HG02610 (cell line): Measurements from ENCODE around the gene TECPR1.

Experiments used
- ATAC-seq: cut with Tn5 transposase; IDR thresholded peaks from one replicate; pipeline ENCODE4 v1.9.1; 2021; ENCODE audit warnings: mild to moderate bottlenecking, moderate library complexity; ENCODE audit not compliant: unreplicated experiment

The TECPR1 gene

DNA sequence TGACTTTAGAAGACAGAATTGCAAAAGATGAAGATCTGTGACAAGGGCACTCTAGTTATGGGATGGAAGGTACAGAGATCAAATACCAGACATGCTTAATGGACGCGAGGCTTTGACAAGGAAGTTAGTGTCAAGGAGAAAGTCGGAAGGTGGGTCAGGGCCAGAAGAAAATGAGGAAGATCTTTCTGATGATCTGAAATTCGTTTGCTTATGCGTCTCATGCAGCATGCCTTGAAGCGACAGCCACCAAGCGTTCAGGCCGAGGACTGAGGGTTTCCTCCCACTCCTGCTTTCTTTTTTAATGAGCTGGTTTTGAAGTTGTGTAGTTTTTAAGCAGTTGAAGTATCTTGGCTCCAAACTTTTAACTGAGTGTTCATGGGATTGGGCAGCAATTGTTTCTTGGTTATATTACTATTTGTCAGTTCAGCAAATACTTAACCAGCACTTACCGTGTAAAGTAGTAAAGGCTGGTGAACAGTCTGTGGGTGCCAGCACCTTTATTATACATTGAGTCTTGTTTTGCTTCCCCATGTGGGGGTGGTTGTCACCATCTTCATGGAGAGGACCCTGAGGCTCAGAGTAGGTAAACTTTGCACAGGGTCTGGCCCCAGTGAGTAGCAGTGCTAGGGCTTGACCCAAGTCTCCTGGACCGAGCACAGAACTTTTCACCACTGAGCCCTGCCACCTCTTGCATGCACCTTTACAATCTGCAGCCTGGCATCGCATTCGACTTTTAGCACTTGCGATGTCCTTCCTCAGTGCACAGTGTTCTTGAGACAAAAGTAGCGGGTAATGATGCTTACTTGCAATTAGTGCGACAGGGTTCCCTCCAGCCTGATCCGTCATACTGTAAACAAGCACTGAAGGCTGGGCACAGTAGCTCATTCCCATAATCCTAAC is 55.1 kb downstream of the TECPR1 start:
- no peak for ATAC-seq

DNA sequence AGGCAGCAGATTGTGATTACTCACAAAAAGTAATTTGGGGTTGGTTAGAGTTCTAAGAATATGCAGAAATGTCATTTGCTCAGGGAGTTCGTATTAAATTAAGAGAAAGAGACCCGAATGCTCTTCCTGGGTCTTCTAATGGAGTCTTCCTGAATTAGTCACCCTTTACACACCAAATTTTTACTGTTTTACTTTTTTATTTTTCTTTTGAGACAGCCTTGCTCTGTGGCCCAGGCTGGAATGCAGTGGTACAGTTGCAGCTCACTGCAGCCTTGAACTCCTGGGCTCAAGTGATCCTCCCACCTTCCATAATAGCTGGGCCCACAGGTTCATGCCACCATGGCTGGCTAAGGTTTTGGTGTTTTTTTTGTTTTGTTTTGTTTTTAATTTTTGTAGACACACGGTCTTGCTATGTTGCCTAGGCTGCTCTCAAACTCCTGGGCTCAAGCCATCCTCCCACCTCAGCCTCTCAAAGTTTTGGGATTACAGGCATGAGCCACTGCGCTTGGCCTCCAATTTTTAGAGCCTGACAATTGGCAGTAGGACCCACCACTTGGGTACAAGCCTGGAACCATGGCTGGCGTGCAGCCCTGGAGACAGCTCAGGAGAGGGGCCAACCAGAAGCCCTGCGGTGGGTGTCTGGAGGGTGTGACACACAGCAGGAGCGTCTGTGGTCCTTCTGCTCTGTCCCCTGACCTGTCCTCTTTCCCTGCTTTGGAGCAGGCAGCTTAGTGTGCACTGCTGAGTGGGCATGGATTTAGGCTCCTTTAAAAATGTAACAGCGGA is 57.2 kb downstream of the TECPR1 start:
- ATAC-seq: no peak

DNA sequence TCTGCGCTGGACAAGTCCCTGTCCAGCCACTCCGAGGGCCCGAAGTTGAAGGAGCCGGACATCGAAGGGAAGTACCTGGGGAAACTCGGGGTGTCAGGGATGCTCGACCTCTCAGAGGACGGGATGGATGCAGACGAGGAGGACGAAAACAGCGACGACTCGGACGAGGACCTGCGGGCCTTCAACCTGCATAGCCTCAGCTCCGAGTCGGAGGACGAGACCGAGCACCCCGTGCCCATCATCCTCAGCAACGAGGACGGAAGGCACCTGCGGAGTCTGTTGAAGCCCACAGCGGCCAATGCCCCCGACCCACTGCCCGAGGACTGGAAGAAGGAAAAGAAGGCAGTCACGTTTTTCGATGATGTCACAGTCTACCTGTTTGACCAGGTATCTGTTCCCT is 57.8 kb downstream of the TECPR1 start:
- ATAC-seq: no peak

DNA sequence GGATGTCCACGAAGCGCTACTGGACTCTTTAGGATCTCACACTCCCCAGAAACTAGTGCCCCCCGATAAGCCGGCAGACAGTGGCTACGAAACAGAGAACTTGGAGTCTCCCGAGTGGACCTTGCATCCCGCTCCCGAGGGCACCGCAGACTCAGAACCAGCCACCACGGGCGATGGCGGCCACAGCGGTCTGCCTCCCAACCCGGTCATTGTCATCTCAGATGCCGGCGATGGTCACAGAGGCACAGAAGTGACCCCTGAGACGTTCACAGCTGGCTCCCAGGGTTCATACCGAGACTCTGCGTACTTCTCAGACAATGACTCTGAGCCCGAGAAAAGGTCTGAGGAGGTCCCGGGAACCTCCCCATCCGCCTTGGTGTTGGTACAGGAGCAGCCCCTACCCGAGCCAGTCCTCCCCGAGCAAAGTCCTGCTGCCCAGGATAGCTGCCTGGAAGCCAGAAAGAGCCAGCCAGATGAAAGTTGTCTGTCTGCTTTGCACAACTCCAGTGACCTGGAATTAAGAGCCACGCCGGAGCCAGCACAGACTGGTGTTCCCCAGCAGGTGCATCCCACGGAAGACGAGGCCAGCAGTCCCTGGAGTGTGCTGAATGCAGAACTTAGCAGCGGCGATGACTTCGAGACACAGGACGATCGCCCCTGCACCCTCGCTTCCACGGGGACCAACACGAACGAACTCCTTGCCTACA is 58.4 kb downstream of the TECPR1 start:
- no peak for ATAC-seq

DNA sequence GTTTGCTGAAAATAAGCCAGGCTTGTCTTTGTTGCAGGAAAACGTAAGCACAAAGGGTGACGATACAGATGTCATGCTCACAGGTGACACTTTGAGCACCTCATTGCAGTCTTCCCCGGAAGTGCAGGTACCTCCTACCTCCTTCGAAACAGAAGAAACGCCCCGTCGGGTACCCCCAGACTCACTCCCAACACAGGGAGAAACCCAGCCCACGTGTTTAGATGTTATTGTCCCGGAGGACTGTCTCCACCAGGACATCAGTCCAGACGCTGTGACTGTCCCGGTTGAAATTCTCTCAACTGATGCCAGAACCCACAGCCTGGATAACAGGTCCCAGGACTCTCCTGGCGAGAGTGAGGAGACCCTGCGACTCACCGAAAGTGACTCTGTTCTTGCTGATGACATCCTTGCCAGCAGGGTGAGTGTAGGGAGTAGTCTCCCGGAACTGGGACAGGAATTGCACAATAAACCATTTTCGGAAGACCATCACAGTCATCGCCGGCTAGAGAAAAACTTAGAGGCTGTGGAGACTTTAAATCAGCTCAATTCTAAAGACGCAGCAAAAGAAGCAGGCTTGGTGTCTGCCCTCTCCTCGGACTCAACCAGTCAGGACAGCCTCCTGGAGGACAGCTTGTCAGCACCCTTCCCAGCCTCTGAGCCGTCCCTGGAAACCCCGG is 59.1 kb downstream of the TECPR1 start:
- no peak for ATAC-seq

DNA sequence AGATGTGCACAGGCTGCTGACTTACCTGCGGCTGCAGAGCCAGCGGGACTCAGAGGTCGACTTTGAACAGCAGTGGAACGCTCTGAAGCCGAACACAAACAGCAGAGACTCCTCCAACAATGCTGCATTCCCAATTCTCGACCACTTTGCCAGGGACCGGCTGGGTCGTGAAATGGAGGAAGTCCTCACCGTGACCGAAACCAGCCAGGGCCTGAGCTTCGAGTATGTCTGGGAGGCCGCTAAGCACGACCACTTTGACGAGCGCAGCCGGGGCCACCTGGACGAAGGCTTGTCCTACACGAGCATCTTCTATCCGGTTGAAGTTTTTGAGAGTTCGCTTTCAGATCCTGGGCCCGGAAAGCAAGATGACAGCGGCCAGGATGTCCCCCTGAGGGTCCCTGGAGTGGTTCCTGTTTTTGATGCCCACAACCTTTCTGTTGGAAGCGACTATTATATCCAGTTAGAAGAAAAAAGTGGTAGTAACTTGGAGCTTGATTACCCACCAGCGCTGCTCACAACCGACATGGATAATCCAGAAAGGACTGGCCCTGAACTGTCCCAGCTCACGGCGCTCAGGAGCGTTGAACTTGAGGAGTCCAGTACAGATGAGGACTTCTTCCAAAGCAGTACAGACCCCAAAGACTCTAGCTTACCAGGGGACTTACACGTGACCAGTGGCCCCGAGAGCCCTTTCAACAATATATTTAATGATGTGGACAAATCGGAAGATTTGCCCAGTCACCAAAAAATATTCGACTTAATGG is 60.2 kb downstream of the TECPR1 start:
- ATAC-seq: no peak

DNA sequence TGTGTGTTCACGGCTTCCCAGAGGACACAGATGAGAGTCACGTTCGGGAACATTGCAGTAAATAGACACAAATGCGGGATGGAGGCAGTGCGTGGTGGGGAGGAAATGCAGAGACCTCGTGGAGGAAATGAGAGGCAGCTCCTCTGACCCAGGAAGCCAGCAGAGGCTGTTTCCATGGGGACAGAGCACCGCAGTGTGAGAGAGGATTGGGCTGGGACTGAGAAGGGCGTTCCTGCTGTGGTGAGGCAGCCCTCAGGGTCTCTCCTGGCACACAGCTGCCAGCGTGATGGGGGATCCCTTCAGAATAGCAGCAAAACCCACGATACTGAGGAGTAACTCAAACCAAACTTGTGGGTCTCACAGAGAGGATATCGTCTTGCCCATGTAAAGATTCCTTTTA is 62.5 kb downstream of the TECPR1 start:
- no peak for ATAC-seq

DNA sequence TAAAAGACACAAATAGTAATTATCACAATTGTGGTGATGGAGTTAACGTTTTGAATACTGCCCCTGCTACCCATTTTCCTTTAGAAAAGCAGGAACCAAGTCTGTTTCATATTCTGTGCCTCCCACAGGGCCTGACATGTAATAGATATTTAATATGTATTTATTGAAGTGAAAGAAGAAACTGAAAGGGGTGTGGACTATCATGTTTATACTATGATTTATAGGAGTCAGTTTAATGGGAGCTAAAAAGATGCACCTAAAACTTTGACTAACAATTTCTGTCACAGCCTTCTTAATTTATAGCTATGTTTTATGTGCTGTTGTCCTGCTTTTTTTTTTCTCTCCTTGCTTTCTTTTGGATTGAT is 64.9 kb downstream of the TECPR1 start:
- ATAC-seq: no peak

DNA sequence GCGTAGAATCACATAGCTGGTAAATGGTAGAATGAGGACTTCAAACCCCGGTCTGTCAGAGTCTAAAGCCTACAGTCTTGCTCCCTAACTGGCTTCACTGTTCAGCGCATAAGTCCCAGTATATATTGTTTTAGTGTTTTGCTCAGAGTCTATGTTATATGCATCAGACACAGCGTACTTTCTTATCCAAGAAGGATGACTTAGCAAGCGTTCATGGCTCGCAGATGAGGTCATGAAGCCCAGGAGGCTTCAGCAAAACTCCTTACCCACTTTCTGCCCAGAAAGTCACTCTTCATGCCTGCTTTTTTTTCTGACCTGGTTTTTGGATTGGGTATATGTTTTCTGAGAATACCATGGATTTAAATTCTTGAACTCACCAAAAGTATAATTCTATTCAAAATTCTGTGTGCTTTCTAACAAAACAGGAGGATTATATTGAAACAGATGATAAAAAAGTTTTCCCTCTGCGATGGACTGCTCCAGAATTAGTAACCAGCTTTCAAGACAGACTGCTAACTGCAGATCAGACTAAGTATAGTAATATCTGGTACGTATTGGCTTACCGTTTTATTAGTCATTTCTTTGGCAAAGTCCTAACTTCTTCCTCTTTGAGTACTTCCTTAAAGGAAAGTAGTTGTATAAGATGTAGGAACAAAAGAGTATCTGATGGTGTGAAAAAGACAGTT is 65.4 kb downstream of the TECPR1 start:
- ATAC-seq: no peak

DNA sequence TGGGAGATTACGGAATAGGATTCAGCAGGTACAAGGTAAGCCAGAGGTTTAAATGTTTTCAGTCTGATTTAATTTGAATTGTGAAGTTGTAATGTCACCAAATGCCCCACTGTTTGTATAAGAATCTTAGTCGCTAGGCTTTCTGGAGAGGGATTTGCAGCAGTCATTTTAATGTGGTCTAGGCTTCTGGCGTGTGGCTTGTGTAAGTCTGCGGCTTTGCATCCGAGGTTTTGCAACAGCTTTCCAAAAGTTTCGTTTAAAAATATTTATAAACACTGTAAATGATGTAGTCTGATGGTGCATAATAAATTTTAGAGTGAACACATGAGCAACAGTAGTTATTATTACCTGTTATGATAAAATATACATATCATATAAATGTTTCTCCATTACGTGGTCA is 66.9 kb downstream of the TECPR1 start:
- ATAC-seq: no peak

DNA sequence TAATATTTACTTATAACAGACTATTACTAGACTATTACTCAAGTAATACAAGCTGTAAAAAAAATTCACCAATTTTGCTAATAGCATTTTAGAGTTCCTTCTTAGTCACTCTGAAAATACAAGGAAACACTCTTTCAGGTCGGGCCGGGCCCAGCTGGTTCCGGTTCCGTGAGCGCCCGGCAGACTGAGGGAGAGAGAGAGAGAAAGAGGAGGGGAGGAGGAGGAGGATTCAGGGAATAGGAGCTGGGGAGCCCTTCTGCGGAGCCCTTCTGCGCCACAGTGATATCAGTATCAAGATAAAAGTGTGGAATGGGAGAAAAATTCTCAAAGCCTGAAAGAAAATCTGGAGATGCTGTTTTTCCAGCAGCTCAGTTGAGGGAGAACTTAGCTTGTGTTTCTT is 71.3 kb downstream of the TECPR1 start:
- no peak for ATAC-seq

DNA sequence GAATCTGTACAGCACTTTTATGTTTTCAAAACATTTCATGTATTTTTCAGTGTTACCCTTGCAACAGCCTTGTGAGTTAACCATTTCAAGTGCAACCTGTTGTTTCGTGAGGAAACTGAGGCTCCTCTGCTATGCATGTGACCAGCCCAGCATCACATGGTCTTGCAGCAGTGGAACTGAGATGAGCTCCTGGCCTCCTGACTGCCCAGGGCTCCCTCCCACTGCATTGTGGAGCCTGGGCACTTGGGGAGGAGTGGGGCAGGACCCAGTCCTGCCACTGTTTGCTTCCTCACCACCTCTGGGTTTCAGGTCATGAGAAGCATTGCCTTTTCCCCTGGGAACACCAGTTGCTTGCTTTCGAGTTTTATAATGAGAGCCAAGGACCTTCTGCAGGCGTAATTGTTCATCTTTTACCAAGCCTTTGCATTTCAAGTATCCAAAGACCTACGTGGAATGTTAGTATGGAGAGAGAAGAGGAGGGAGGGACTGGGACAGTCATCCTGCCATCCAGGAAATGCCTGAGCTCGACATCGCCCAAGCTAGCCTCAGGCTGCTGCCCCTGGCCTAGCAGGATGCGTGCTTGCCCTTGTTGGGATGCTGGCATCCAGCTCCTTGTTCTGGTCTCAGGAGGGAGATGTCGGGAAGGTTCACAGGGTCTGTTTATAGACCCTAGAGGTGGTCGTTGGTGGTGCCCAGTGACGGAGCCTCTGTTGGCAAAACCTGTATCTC is 73.1 kb downstream of the TECPR1 start:
- no peak for ATAC-seq

DNA sequence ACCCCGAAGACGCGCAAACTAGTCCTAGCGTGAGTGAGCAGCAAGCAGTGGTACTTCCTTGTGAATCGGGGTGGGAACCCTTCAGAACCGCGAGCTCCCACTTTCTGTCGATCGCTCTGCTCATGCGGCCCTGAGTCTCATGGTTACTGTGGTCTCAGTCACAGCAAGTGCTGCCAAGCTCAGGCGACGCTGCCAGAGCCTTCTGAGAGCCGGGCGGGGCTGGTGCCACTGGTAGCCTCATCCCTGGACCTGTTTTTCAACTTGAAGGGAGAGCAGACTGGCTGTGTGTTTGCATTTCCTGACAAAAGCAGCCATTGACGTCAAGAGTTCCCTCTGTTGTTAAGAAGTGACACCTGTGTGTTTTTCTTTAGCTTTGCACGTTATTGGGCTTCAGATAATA is 73.7 kb downstream of the TECPR1 start:
- ATAC-seq: no peak

DNA sequence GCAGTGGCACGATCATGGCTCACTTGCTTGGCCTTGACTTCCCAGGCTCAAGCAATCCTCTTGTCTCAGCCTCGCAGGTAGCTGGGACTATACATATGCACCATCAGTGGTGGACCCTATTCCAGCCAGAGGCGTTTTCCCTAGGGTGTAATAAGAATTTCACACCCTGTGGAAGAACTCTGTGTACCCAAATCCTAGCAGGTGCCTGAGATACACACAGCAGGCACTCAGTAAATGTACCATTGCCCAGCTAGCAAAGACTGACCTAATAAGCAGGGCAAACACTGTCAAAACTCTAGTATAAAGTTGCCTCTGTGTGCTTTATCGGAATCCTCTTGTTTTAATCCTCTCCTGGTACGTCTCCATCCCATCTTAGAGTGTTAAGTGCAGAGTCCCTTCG is 74.5 kb downstream of the TECPR1 start:
- no peak for ATAC-seq

DNA sequence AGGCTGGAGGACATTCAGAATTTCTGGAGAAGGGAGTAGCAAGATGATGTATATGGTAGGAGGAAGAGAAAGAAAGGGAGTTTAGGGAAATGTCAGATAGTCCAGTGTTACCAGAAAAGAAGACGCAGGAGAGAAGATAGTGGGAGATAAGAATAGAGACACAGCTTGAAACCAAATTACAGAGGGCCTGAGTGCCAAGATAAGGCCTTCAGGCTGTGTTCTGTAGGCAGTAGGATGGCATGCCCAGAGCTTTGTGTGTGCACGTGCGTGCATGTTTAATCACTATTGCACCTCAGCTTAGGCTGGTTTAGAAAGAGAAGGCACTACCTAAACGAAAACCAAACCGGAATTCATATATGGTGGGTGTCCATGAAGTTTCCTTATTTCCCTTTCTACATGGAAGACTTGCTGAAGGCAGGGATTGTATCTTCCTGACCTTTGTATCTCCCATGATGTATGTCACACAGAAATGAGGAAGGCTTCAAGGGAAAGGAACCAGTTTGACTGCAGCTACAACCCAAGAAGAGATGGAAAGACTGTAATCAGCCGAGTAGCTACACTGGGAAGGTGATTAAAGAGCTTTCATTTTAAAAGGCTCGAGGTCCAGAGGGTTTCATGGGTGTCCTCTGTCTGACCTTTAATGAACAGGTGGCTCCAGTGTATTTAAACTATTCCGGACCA is 76.6 kb downstream of the TECPR1 start:
- no peak for ATAC-seq

DNA sequence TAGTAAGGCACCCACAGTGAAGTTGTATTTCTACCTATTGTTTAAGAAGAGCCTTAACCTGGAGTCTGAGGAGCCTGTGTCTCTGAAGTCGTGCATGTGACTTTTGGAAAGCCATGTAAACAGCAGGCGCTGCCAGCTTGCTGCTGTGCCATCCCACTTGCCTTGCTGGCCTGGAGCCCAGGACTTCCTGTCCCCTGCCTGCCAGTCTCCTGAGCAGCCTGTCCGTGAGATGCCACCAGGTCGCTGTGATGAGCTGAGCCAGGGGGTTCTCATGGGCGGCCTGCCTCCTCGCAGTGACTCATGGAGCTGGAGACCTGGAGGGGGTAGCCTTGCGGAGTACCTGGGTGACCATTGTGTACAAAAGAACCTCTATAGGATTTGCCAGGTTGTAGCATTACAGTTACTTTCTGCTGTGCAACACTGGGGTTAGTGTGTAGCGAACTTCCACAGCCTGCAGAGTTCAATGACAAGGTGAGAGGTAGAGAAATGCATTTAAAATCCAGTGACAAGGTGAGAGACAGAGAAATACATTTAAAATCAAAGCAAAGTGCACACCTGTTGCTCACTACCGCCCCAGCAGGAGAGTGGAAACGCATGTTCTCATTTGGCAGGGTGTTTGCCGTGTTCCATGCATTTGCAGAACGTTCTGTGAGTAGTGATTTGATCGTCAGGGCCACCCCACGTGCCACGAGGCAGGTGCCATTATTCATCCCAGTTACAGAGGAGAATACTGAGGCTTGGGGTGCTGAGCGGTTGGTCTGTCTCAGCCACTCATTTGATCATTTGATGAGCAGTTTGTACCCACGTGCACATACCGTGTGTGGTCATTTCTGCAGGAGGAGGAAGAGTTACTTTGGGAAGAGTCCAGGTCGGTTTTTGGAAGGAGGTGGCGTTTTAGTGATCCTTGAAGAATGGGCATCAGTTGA is 77.4 kb downstream of the TECPR1 start:
- ATAC-seq: no peak

DNA sequence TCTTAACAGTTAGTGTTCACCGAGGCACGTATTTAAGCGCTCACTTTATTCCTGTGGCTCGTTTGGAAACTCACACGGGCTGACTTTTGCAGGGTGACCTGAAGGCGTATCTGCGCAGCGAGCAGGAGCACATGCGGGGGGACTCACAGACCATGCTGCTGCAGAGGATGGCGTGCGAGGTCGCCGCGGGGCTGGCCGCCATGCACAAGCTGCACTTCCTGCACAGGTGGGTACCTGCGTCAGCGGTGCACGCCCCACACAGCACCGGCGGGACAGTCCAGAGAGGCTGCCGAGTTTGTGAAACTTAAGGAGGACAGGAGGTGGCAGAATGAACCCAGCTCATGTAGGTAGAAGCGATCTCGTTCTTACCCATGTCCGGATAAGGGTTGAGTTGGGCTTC is 80.6 kb downstream of the TECPR1 start:
- ATAC-seq: no peak
